GM23338 (cell line): ENCODE results near the gene PYGB. TPM values are rescaled to one million over a fixed set of nuclear protein-coding genes. Genes with fewer than 3 reads are reported as not detected.

Experiments
- ATAC-seq: fragments of 200-7000 bp; cut with Tn5 transposase; 3 replicates; pipeline ENCODE4 v1.9.1; 2020
- DNase-seq: peaks from one replicate; pipeline ENCODE4 v3.0.0-alpha.2; 2015; ENCODE audit warnings: low spot score
- H2AFZ ChIP-seq: fragments of 200-600 bp; sonication (generic); 2 replicates; pipeline ENCODE4 v1.8.0; 2016; ENCODE audit warnings: antibody characterized with exemption, mild to moderate bottlenecking, moderate library complexity
- H3F3A ChIP-seq: fragments of 200-600 bp; sonication (generic); replicated peaks from 2 replicates; pipeline ENCODE4 v1.8.0; 2017; ENCODE audit warnings: antibody characterized with exemption, mixed run types, low read depth
- H3K27ac ChIP-seq: fragments of 200-600 bp; sonication (generic); 2 replicates; pipeline ENCODE4 v1.6.1; 2016; ENCODE audit warnings: low read depth
- H3K27me3 ChIP-seq: fragments of 200-600 bp; sonication (generic); 2 replicates; pipeline ENCODE4 v1.8.0; 2016; ENCODE audit warnings: mild to moderate bottlenecking, mixed run types, moderate library complexity; ENCODE audit not compliant: insufficient read depth
- H3K36me3 ChIP-seq: fragments of 200-600 bp; sonication (generic); 2 replicates; pipeline ENCODE4 v1.8.0; 2016; ENCODE audit warnings: mild to moderate bottlenecking; ENCODE audit not compliant: insufficient read depth
- H3K4me1 ChIP-seq: fragments of 200-600 bp; sonication (generic); 2 replicates; pipeline ENCODE4 v1.8.0; 2016; ENCODE audit warnings: mild to moderate bottlenecking, moderate library complexity; ENCODE audit not compliant: insufficient read depth
- H3K4me2 ChIP-seq: fragments of 200-600 bp; sonication (generic); 2 replicates; pipeline ENCODE4 v1.7.1; 2017; ENCODE audit warnings: mixed run types
- H3K4me3 ChIP-seq: fragments of 200-600 bp; sonication (generic); 2 replicates; pipeline ENCODE4 v1.6.1; 2016; ENCODE audit warnings: mixed run types
- H3K79me2 ChIP-seq: fragments of 200-600 bp; sonication (generic); replicated peaks from 2 replicates; pipeline ENCODE4 v1.8.0; 2017; ENCODE audit warnings: mild to moderate bottlenecking; ENCODE audit not compliant: insufficient read depth
- H3K9me2 ChIP-seq: fragments of 200-600 bp; sonication (generic); 2 replicates; pipeline ENCODE4 v1.8.0; 2017; ENCODE audit not compliant: insufficient read depth
- H4K20me1 ChIP-seq: fragments of 200-600 bp; sonication (generic); replicated peaks from 2 replicates; pipeline ENCODE4 v1.8.0; 2017; ENCODE audit warnings: mild to moderate bottlenecking; ENCODE audit not compliant: insufficient read depth
- H3K27ac Mint-ChIP-seq: 2 replicates; pipeline ENCODE4 v1.8.0; 2020; ENCODE audit warnings: inconsistent platforms, mild to moderate bottlenecking, moderate library complexity, mixed read lengths
- H3K27me3 Mint-ChIP-seq: 3 replicates; pipeline ENCODE4 v1.8.0; 2022; ENCODE audit warnings: low read depth, mild to moderate bottlenecking, moderate library complexity, mixed read lengths, inconsistent platforms; ENCODE audit not compliant: insufficient read depth, poor library complexity
- H3K36me3 Mint-ChIP-seq: 3 replicates; pipeline ENCODE4 v1.8.0; 2021; ENCODE audit warnings: low read depth, mild to moderate bottlenecking, inconsistent platforms, moderate library complexity, mixed read lengths
- H3K4me1 Mint-ChIP-seq: 3 replicates; pipeline ENCODE4 v1.8.0; 2020; ENCODE audit warnings: mild to moderate bottlenecking, inconsistent platforms, mixed read lengths
- H3K4me3 Mint-ChIP-seq: 3 replicates; pipeline ENCODE4 v1.8.0; 2021; ENCODE audit warnings: moderate library complexity, mild to moderate bottlenecking, inconsistent platforms, mixed read lengths
- H3K9me3 Mint-ChIP-seq: 3 replicates; pipeline ENCODE4 v1.8.0; 2020; ENCODE audit warnings: moderate library complexity, mild to moderate bottlenecking, inconsistent platforms, mixed read lengths
- CTCF ChIP-seq, 2 experiments: fragments of 200-600 bp in 1 of 2; sonication (generic) in 1 of 2; conservative IDR thresholded peaks; 2 replicates each; pipeline versions ENCODE4 v1.5.1 to v1.6.1; 2016 to 2017; ENCODE audit warnings: antibody characterized with exemption in 2 of 2, low read depth in 2 of 2, mild to moderate bottlenecking in 2 of 2, moderate library complexity in 1 of 2
- JUNB ChIP-seq: IDR thresholded peaks from one replicate; pipeline ENCODE4 v1.6.1; 2016; ENCODE audit warnings: antibody characterized with exemption; ENCODE audit not compliant: unreplicated experiment
- NANOG ChIP-seq: IDR thresholded peaks from 2 replicates; pipeline ENCODE4 v1.6.1; 2016; ENCODE audit warnings: antibody characterized with exemption, borderline replicate concordance
- REST ChIP-seq: IDR thresholded peaks from one replicate; pipeline ENCODE4 v1.6.1; 2018; ENCODE audit warnings: antibody characterized with exemption; ENCODE audit not compliant: unreplicated experiment
- STAT1 ChIP-seq: IDR thresholded peaks from one replicate; pipeline ENCODE4 v1.6.1; 2016; ENCODE audit warnings: antibody characterized with exemption; ENCODE audit not compliant: unreplicated experiment
- ZNF331 ChIP-seq: fragments of 250-450 bp; sonication (Bioruptor Pico); IDR thresholded peaks from 2 replicates; pipeline ENCODE4 v1.5.0; 2020; ENCODE audit warnings: low read depth, mild to moderate bottlenecking, moderate library complexity
- polyA plus RNA-seq: library from polyadenylated mRNA; unstranded; fragments of >200 nt; fragmentation: Nextera tagmentation; extraction: Ambion mirVana; gene quantifications from 2 replicates; pipeline ENCODE4 v1.2.1, GENCODE V29; 2016
- total RNA-seq: library from RNA; depleted of rRNA; stranded (reverse); fragments of >200 nt; shearing (Covaris generic); gene quantifications from 2 replicates; pipeline ENCODE4 v1.2.3, GENCODE V29; 2014

The PYGB gene
- total and polyA plus RNA-seq, 2 experiments from 2014 or later: 15.6 to 64.0 TPM

GRCh38 chr20:25224941-25225340 lies 22.9 kb upstream of the PYGB start (continued):
- no peak for TF ChIP-seq CTCF (conservative IDR thresholded peaks at IDR 0.05; ENCODE audit: low read depth in 2 of 2)
- no peak for TF ChIP-seq STAT1
- no peak for TF ChIP-seq REST

- no peak overlapping the region for H3K27ac ChIP-seq
These were observed 22.0 kb upstream of the PYGB start for GRCh38 chr20:25225642-25226432.

GRCh38 chr20:25226433-25227316 lies 21.2 kb upstream of the PYGB start:
- H2AFZ ChIP-seq: no peak overlapping the region
- no peak overlapping the region for H3K27ac ChIP-seq

More at GRCh38 chr20:25225642-25226432, 22.0 kb upstream of the PYGB start:
- TF ChIP-seq NANOG: no peak
- Mint-ChIP-seq H3K27ac (no peak overlapping the region; the same call in 1 of the 2 replicates), H3K4me3 (no peak overlapping the region), H3K36me3 (no peaks in the 10 kb centered on the region; the same call in 2 of the 3 replicates), H3K27me3 (peaks cover 4% of the 10 kb centered on the region), H3K4me1 (peaks cover 7% of the 10 kb centered on the region), H3K9me3 (no peaks in the 10 kb centered on the region)
- Histone ChIP-seq H3K4me1 (no peaks in the 10 kb centered on the region), H3K36me3 (no peaks in the 10 kb centered on the region), H3F3A (no peaks in the 10 kb centered on the region), H4K20me1 (no peaks in the 10 kb centered on the region), H3K9me2 (no peaks in the 10 kb centered on the region), H3K4me2 (no peak overlapping the region), H3K4me3 (no peak overlapping the region), H3K27me3 (no peaks in the 10 kb centered on the region), H3K79me2 (no peaks in the 10 kb centered on the region), H2AFZ (no peak overlapping the region)
- ATAC-seq (no peak), DNase-seq (no peak)

More at GRCh38 chr20:25226433-25227316, 21.2 kb upstream of the PYGB start:
- no peak overlapping the region for H3K4me2 ChIP-seq
- no peaks in the 10 kb centered on the region for H3K9me2 ChIP-seq
- H3K4me3 Mint-ChIP-seq: no peak overlapping the region
- no peaks in the 10 kb centered on the region for H3K79me2 ChIP-seq
- peak overlapping the region; percentile 44; the same call in 1 of the 2 replicates for H3K27ac Mint-ChIP-seq
- no peaks in the 10 kb centered on the region for H3F3A ChIP-seq
- DNase-seq: no peak
- H3K9me3 Mint-ChIP-seq: no peaks in the 10 kb centered on the region
- H3K4me3 ChIP-seq: no peak overlapping the region
- H3K4me1 Mint-ChIP-seq: peaks cover 7% of the 10 kb centered on the region
- no peaks in the 10 kb centered on the region; the same call in 2 of the 3 replicates for H3K36me3 Mint-ChIP-seq
- H3K36me3 ChIP-seq: no peaks in the 10 kb centered on the region
- ATAC-seq: no peak
- no peaks in the 10 kb centered on the region for H3K27me3 ChIP-seq
- H4K20me1 ChIP-seq: no peaks in the 10 kb centered on the region
- no peaks in the 10 kb centered on the region for H3K4me1 ChIP-seq
- H3K27me3 Mint-ChIP-seq: peaks cover 6% of the 10 kb centered on the region
- no peak for TF ChIP-seq ZNF331 (CRISPR knock-in tag)
- no peak for TF ChIP-seq JUNB
